Aortic smooth muscle cell (primary cell): ENCODE measurements around the gene OR13C3. TPM values are rescaled to one million over a fixed set of nuclear protein-coding genes. Genes with fewer than 3 reads are reported as not detected.

Experiments used
- total RNA-seq: library from RNA; depleted of rRNA; stranded (reverse); fragments of >200 nt; gene quantifications from 2 replicates; pipeline ENCODE4 v1.2.3, GENCODE V29; 2014

The OR13C3 gene
- not detected in 2 replicates for total RNA-seq

DNA sequence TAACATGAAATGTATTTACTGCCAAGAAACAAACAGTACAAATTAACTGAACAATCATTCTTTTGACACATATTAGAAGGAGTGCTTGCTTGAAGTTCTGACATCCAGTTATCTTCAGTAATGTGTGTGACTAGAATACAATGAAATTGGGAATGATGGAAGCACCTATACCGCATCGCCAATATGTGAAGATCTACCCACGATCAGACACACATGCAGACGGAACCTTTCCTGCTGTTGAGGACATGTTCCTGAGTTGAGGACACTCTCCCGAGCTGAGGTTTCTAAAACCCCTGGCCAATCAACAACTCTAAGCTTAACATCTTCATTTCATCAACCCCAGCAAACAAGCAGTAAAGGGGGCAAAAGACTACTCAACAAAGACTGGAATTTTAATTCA lies at the start of gene OR13C3:
OR13C3 (minus strand) TSS at position 101 of the 400 bp plus-strand sequence. CDS start 133 bp downstream, outside the sequence.

GRCh38 chr9:104568868-104569267 lies 32.2 kb upstream of the OR13C3 start, which contains the start of gene OR13C8:
Gene OR13C8 (plus strand): TSS chr9:104569168. CDS start chr9:104569168, 0 bp downstream.

DNA sequence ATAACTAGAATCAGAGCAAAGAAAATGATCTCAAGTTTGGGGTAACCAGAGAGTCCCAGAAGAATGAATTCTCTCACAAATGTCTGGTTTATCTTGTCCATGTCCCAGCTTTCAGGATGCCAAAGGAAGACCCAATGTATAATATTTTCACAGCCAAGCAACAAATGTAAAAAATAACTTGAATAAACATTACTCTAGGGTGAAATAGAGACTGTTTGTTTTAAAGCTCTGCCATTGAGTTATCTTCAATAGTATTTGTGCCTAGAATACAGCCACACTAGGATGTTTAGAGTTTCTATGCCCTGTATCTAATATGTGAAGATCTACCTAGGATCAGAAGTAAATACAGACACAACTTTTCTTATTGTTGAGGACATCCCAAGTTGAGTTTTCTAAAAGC lies 9.5 kb downstream of the OR13C3 start, which contains the start of gene OR13C4:
OR13C4 (minus strand) TSS at position 101 of the 400 bp plus-strand sequence; CDS start at position 101, 0 bp downstream.

DNA sequence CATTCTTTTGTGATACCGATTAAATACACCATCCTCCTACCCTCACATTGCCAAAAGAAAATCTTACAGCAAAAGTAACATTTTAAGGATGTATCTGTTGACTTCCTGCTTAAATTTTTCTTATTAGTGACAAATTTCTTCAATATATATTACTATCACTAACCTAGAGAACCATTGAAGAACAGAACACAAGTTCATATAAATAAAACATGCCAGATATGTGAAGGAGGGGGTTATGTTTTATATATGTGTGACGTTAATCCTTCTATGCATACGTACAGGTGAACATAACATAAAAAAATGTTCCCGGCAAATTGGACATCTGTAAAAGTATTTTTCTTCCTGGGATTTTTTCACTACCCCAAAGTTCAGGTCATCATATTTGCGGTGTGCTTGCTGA lies 32.7 kb downstream of the OR13C3 start, which contains the start of gene OR13F1:
OR13F1 (plus strand) TSS at position 301 of the 400 bp plus-strand sequence; CDS start at position 301, 0 bp downstream.

Other genes with a start within 250 kb of the OR13C3 start
- not detected in 2 replicates for gene OR13F1, start 32.6 kb downstream of the OR13C3 start, total RNA-seq
- not detected in 2 replicates for gene OR13C4, start 9.6 kb downstream of the OR13C3 start, total RNA-seq
- gene OR13C8, start 32.3 kb upstream of the OR13C3 start, total RNA-seq: not detected in 2 replicates
- gene OR13C5, start 62.6 kb upstream of the OR13C3 start, total RNA-seq: not detected in 2 replicates
- gene OR13C2, start 68.8 kb upstream of the OR13C3 start, total RNA-seq: not detected in 2 replicates
- gene OR13C9, start 81.3 kb upstream of the OR13C3 start, total RNA-seq: 0.06 TPM in 1 of 2 replicates, not detected in the other
- gene OR13D1, start 157.7 kb upstream of the OR13C3 start, total RNA-seq: not detected in 2 replicates
- gene NIPSNAP3A, start 210.8 kb upstream of the OR13C3 start, total RNA-seq: 82.7 and 112 TPM in 2 replicates
- gene NIPSNAP3B, start 227.3 kb upstream of the OR13C3 start, total RNA-seq: 0.79 and 1.6 TPM in 2 replicates